GM19455 (cell line): ENCODE results near the gene GAS5.
A peak's percentile ranks its signal among the peaks of the same experiment; 100 is the strongest.

Source experiments
- ATAC-seq: cut with Tn5 transposase; IDR thresholded peaks from one replicate; pipeline ENCODE4 v1.9.1; 2021; ENCODE audit not compliant: unreplicated experiment

GAS5 gene

DNA sequence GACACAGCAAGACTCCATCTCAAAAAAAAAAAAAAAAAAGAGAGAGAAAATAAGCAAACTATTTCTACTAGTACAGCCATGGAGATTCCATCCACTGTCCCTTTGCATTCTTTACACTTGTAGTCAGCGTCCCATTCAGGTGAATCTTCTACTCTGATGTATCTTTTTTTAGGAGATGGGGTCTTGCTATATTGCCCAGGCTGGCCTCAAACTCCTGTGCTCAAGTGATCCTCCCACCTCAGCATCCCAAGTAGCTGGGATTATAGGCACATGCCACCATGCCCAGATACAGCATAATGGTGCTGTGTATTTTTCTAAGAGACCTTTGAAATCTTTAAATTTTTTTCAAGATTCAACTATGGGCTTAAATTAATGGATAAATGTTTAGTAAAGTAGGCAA is 35.0 kb downstream of the GAS5 start:
- no peak for ATAC-seq

- ATAC-seq, result no peak
These were observed 40.2 kb downstream of the GAS5 start for GRCh38 chr1:173827611-173828010.

- ATAC-seq, result peak; percentile 88
These were observed 43.3 kb downstream of the GAS5 start, which contains the start of the genes CENPL and DARS2 for GRCh38 chr1:173824315-173825081. CENPL (minus strand) TSS chr1:173824883; CDS start chr1:173811299, 13,584 bp downstream. DARS2 (plus strand) TSS chr1:173824673; CDS start chr1:173825230, 557 bp downstream.

- ATAC-seq, result peak; percentile 46
These were observed 43.9 kb downstream of the GAS5 start for GRCh38 chr1:173823781-173824314.

GRCh38 chr1:173821680-173822079 is 46.1 kb downstream of the GAS5 start:
- no peak for ATAC-seq

- no peak for ATAC-seq
These were observed 49.3 kb downstream of the GAS5 start for GRCh38 chr1:173818459-173818858.
